KG1 (cell line): Measurements from ENCODE around the gene LMX1A.

Experiments used
- DNase-seq: peaks from one replicate; lab custom pipeline; 2025; lab: John Stamatoyannopoulos, UW

The LMX1A gene

GRCh38 chr1:165367375-165367993 lies 11.0 kb upstream of the LMX1A start:
- DNase-seq = peak; percentile 8

GRCh38 chr1:165365341-165365740 lies 8.8 kb upstream of the LMX1A start:
- no peak for DNase-seq

- no peak for DNase-seq
Observed at GRCh38 chr1:165364568-165365133, 8.1 kb upstream of the LMX1A start.

DNA sequence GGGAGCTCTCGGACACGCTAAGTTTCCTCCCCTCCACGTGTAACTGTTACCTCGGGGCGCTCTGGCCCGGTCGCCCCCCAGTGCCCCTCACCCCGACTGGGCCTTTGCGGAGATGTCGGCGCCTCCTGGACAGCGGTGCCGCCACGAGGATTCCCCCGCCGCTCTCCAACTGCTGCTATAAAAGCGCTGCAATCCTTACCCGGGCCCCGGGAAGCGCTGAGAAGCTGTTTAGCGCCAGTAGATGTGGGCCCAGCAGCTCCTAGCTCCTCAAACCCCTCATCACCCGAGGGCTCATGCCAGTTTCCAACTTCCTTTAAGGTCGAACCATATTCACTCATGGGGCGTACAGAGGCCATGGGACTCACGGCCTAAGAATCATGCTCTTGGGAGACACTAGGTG lies 361 bp upstream of the LMX1A start:
- DNase-seq = no peak

DNA sequence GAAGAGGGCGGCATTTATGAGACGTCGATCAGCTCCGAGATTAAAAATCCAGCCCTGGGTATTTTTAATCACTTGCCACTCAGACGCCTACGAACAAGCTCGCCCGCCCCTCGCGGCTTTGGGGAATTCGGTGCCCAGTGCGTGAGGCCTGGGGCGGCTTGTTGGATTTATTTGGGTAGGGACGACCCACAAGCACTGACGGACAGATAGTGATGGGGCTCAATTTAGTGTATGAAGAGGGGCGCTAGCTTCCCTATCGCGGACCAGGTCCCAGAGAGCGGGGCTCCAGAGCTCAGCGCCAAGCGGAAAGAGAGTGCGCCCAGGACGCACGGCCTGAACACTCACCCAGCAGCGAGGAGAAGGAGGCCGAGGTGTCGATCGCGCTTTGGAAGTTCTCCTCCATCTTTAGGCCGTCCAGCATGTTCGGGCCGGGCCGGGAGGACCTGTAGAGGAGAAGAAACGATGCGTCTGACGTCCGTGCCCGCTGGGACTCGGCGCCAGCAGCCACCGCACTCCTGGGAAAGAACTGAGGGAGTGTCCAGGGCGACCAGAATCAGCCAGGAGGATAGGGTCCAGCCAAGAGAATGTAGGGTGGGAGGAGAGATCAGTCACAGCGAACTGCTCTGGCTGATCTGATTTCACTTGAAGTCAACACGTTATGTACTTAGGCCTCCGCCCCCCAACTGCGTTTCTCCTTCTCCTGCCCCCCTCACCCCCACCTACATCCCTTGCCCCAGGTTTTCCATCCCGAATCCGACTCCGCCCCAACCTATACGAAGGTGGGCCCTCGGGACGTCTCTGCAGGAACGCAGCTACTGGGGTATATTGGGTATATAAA lies 1.2 kb downstream of the LMX1A start:
- no peak for DNase-seq

GRCh38 chr1:165354739-165355138 lies 1.8 kb downstream of the LMX1A start:
- DNase-seq = no peak

DNA sequence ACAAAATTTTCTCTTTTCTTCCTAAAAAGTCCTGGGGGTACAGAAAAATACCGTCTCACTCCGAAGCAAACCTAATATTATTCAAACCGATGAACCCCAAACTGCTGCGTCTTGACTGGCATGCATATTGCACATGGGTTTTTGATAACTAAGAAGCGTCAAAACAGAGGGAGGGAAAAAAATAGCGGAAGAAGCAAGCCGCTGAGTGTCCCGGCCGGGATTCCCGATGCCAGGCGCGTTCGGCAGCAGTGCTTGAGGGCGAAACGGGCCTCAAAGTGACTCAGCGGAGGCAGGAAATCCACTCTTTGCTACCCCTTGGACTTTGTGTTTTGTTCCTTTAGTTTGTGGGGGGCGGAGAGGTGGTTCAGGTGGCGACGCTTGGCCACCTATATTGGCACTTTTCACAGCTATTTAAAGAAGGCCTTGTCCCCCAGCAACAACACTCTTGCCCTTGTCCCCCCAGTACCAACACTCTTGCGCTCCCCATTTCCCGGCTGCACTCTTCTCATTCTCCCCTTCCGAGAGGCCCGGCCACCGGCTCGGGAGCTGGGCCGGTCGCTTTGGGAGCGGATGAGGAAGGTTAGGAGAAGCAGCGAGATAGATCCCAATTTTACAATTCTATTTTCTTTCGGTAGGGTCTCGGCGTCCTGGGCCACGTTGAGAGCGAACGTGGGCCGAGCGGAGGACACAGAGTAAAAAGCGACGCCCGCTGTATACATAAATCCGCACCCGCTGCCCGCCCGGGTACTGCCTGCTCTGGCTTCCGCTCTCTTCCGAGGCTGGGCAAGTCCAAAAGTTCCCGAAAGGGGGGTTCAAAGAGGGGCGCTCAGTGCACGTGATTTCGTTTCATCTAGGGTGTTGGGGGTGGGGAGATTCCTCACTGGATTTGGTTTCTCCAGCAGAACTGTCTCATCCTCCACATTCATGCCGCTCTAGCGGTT lies 2.5 kb downstream of the LMX1A start:
- no peak for DNase-seq

DNA sequence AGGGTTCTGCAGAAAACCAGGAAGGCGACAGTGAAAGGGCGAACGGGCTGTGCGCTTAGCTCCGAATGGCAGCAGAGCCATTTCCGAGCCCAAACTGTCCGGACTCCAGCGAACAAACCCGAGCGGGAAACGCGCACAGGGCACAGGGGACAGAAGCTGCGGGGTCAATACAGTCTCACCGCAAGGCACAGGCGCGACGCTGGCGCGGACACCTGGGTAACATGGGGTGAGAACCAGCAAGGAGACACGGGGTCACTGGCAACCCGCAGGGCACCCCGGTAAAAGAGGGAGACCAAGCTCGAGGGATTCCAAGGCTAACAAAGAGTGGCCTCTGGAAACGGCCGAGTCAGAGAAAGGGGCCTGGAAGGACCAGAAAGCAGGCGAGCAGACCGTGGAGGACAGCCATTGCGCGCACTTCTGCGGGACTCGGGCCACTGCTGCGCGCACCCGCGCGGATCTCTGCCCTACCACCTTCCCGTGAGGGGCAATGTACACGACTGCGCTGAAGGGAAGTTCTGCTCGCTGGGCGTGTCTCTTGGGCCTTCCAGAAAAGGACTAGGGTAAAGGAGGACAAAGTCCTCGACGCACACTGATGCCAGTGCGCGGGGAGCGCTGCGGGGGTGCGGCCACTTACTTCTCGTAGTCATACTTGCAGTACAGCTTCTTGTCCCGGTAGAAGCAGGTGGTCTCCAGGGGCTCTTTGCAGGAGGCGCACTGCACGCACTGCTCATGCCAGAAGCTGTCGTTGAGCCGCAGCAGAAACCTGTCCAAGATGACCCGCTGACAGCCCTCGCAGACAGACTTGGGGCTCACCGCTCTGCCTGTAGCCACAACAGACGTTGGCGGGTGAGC lies 3.8 kb downstream of the LMX1A start:
- DNase-seq = no peak

GRCh38 chr1:165351863-165352441 lies 4.6 kb downstream of the LMX1A start:
- DNase-seq = no peak

DNA sequence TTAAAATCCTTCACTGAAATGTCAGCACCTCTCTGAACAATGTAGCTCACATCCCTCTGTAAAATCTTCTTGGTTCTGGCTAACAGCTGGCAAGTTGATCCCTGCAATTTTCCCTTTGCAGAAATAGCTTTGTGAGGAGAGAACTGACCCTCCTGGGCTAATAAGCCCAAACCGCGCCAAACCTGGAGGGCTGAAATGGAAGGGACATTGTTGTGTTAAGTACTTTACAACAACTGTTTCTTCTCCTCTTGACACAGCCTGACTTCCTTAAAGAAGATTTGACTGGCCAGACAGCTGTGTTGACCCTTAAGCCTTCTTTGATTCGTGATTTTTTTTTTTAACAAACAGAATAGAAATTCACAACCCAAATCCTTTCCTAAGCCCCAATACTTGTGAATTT lies 5.7 kb downstream of the LMX1A start:
- no peak for DNase-seq

DNA sequence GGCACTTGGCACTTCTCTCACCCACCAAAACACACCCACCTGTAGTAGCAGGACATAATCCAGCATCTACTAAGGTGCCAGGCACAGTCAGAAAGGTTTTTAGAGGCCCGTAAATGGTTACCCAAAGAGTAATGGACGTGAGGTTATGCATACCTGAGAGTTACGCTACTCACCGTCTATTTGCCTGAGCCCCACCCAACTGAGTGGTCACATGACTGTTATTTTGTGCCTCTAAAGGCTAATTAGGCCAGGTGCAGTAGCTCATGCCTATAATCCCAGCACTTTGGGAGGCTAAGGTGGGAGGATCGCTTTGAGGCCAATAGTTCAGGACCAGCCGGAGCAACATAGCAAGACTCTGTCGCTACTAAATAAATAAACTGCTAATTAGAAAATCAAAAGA lies 11.0 kb downstream of the LMX1A start:
- no peak for DNase-seq

DNA sequence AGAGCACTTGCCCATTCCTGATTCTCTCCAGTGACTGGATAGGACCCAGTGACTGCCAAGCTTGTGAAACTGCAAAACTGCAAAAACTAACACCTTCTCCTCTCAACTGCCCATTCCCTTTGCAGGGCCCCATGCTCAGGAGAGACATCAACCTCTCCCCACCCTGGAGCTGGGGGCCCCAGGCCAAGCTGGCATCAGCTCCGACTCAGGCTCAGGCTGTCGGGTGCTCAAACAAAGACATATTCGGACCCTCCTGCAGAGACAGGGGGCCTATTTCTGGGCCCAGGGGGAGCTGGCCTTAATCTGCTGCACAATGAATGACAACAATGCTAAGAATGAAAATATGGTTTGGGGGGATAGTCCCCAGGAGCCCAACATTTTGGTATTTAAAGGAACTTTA lies 11.8 kb downstream of the LMX1A start:
- no peak for DNase-seq

GRCh38 chr1:165344198-165344597 lies 12.3 kb downstream of the LMX1A start:
- no peak for DNase-seq

DNA sequence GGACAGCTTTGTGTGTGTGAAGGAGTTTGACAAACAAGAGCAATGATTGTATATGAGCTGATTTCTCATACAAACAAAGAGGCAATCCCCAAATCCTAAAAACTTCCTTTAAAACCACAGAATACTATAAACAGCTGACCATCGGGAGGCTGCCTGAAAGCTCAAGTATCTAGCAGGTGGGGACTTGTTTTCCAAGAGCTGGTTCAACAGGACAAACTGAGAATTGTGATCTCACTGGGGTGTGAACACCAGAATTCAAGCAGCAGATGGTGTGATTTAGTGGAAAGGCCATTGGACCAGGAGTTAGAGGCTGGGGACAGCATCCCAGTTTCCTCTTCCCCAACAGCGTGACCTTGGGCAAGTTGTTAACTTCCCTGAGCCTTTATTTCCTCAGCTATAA lies 13.9 kb downstream of the LMX1A start:
- DNase-seq = no peak

DNA sequence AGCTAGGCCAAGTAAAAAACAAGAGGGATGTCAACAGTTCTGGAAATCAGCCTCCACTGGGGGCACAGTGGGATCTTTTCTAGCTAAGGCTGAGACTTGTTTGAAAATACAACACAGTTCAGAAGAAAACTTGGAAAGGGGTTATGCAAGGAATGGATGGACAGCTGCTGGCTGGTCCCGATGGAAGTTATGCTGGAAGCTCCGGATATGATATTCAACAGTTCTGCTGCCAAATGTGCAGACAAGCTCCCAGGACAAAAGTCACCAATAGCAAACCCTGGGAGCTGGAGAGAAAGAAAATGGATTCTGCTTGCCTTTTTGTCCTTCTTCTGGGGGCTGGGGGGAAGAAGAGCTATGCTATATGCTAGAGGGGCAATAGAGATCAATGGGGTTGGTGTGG lies 14.3 kb downstream of the LMX1A start:
- no peak for DNase-seq

DNA sequence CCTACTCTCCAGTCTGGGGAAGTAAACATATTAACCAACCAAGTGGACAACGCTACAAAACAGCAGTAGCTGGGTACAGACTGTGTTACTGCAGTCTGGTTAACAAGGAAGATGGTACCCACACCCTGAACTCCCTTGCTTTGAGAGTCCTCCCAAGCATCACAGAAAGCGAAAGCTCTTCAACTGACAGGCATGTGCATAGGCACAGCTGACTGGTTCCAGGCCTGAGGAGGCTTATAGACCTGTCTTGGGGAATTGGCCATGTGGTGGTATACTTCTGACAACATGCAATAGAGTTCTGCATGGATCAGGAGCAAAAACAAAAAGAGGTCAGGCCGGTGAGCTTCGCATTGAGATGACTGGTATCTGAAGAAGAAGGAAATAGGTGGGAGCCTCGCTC lies 17.4 kb downstream of the LMX1A start:
- DNase-seq = no peak

DNA sequence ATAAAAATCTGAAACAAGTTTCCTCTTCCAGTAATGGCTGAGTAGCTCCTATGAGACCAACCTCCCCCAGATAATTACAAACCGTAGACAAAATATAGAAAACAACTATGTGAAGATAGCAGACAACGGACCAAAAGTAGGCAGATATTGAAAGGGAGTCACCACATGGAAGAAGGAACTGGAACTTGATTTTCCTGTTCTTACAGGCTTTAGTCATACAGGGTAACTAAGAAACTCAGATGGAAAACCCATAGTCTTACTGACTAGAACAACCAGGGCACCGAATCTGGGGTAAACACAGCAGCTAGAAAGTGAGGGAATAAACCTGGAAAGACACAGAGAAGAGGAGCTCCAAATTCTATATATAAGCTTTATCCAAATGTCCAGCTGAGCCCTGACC lies 26.0 kb downstream of the LMX1A start:
- no peak for DNase-seq

DNA sequence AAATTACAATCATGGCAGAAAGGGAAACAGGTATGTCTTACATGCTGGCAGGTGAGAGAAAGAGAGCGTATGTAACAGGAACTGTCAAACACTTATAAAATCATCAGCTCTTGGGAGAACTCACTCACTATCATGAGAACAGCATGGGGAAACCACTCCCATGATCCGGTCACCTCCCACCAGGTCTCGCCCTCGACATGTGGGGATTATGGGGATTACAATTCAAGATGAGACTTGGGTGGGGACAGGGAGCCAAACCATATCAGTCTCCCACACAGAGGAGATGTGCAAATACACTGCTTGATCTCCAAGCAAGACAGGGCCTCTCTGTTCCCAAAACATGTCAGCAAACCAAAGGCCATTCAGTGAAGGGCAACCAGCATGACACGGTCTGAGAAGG lies 27.4 kb downstream of the LMX1A start:
- DNase-seq = no peak

DNA sequence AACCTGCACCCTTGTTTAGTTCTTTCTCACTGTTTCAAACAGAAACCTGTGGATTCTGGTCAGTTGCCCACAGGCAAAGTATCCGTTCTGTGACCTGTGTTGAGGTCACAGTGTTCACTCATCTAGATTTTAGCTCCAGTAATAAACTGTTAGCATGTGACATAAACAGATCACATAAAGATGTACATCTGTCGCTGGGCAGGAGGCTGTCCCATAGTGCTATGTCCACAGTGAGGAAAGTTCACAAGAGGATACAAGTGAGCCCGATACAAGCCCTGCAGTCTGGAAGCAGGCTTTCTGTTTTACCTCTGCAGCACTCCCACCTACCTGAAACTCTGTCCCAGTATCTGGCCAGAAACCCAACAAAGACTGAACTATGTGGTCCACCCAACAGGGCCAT lies 28.4 kb downstream of the LMX1A start:
- DNase-seq = no peak

- no peak for DNase-seq
Observed at GRCh38 chr1:165327538-165327937, 29.0 kb downstream of the LMX1A start.
